OCI-LY1 (cell line): Measurements from ENCODE around the gene PRRX1.

Experiments used
- H2AFZ ChIP-seq: fragments of 200-600 bp; sonication (generic), shearing (Covaris generic); 2 replicates; pipeline ENCODE4 v1.6.0; 2014; ENCODE audit warnings: antibody characterized with exemption, mild to moderate bottlenecking, low read length
- H3F3A ChIP-seq: fragments of 200-600 bp; sonication (generic), shearing (Covaris generic); 2 replicates; pipeline ENCODE4 v1.6.0; 2014; ENCODE audit warnings: mild to moderate bottlenecking, antibody characterized with exemption, low read length, moderate library complexity; ENCODE audit not compliant: insufficient read depth
- H3K27ac ChIP-seq: fragments of 200-600 bp; sonication (generic); 2 replicates; pipeline ENCODE4 v1.5.1; 2014; ENCODE audit warnings: low read length, mixed run types, mild to moderate bottlenecking, low read depth; ENCODE audit not compliant: poor library complexity, severe bottlenecking
- H3K27me3 ChIP-seq: fragments of 200-600 bp; sonication (generic); 2 replicates; pipeline ENCODE4 v1.6.0; 2014; ENCODE audit warnings: antibody characterized with exemption, mild to moderate bottlenecking, low read length, moderate library complexity; ENCODE audit not compliant: insufficient read depth
- H3K36me3 ChIP-seq: fragments of 200-600 bp; sonication (generic); 2 replicates; pipeline ENCODE4 v1.6.1; 2014; ENCODE audit warnings: mild to moderate bottlenecking, antibody characterized with exemption, low read length, moderate library complexity, mixed read lengths; ENCODE audit not compliant: insufficient read depth
- H3K4me1 ChIP-seq: fragments of 200-600 bp; sonication (generic); 2 replicates; pipeline ENCODE4 v1.5.1; 2014; ENCODE audit warnings: mild to moderate bottlenecking, low read length, moderate library complexity; ENCODE audit not compliant: insufficient read depth, severe bottlenecking
- H3K4me2 ChIP-seq: fragments of 200-600 bp; sonication (generic), shearing (Covaris generic); 2 replicates; pipeline ENCODE4 v1.6.1; 2014; ENCODE audit warnings: low read length
- H3K4me3 ChIP-seq: fragments of 200-600 bp; sonication (generic); 2 replicates; pipeline ENCODE4 v1.5.1; 2014; ENCODE audit warnings: low read length, low read depth, mild to moderate bottlenecking, mixed read lengths; ENCODE audit not compliant: poor library complexity, severe bottlenecking
- H3K79me2 ChIP-seq: fragments of 200-600 bp; shearing (Covaris generic); 2 replicates; pipeline ENCODE4 v1.6.1; 2016; ENCODE audit warnings: mixed run types, low read length, mixed read lengths; ENCODE audit not compliant: insufficient read depth
- H3K9ac ChIP-seq: fragments of 200-600 bp; sonication (generic), shearing (Covaris generic); 2 replicates; pipeline ENCODE4 v1.6.1; 2014; ENCODE audit warnings: mild to moderate bottlenecking, low read length, mixed read lengths
- H3K9me2 ChIP-seq: fragments of 200-600 bp; sonication (generic), shearing (Covaris generic); 2 replicates; pipeline ENCODE4 v1.6.1; 2014; ENCODE audit warnings: low read depth, mild to moderate bottlenecking, low read length, mixed read lengths
- H3K9me3 ChIP-seq: fragments of 200-600 bp; shearing (Covaris generic); 2 replicates; pipeline ENCODE4 v1.6.1; 2014; ENCODE audit warnings: low read length, mixed read lengths
- H4K20me1 ChIP-seq: fragments of 200-600 bp; sonication (generic), shearing (Covaris generic); 2 replicates; pipeline ENCODE4 v1.6.0; 2016; ENCODE audit warnings: mild to moderate bottlenecking, low read length; ENCODE audit not compliant: insufficient read depth
- CTCF ChIP-seq: fragments of 200-600 bp; sonication (generic), shearing (Covaris generic); IDR thresholded peaks from 2 replicates; pipeline ENCODE4 v1.5.1; 2017; ENCODE audit warnings: mild to moderate bottlenecking, antibody characterized with exemption, low read length, moderate library complexity, mixed read lengths
- EZH2 ChIP-seq: fragments of 200-600 bp; sonication (generic), shearing (Covaris generic); IDR thresholded peaks from 2 replicates; pipeline ENCODE4 v1.8.0; 2017; ENCODE audit warnings: borderline replicate concordance, mixed run types, mild to moderate bottlenecking, antibody characterized with exemption, low read length, moderate library complexity, mixed read lengths

PRRX1 gene

DNA sequence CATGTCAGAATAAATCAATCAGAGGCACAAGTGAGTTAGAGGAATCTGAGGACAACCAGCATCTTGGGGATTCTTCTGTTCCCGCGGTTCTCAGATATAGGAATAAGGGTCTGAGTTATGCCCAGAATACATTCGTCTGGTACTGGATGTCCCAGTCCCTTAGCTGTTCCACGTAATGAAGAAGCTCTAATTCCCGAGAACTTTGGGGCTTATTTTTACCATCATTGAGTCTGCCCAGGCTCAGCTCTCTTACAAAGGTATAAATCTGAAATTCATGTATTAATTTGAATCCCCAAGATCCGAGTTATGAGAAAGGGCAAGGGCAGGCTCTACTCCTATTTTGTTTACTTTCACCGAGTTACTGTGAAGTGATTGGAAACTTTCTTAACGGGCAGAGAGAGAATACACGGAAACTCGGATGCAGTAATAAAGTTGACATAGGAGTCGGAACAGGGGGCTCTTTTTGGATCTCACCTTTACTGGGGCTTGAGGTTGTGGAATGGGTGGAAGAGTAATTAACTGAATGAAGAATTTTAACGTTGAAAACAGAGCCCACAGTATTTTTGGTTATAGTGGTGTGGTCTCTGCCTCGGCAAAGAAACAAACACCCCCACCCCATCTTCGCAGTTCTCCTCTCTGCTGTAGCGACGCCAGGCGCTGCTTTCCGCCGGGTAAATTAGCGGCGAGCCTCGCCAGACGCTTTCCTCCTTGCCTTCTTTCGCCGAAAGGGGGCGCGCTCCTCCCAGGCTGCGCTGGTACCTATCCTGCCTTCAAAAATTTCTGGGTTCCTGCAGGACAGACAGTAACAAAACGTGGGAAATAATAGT is 7.1 kb downstream of the PRRX1 start:
- TF ChIP-seq CTCF (no peak), EZH2 (no peak)
- Histone ChIP-seq H3K27ac (no peak overlapping the region), H3K4me1 (no peaks in the 10 kb centered on the region), H3K4me3 (no peak overlapping the region), H3K27me3 (no peaks in the 10 kb centered on the region), H3K79me2 (no peaks in the 10 kb centered on the region), H2AFZ (no peak overlapping the region), H3K9ac (no peak overlapping the region), H3K36me3 (no peaks in the 10 kb centered on the region), H3F3A (no peaks in the 10 kb centered on the region), H3K4me2 (no peak overlapping the region), H3K9me2 (no peaks in the 10 kb centered on the region), H3K9me3 (no peaks in the 10 kb centered on the region), H4K20me1 (no peaks in the 10 kb centered on the region)

- TF ChIP-seq CTCF (no peak), EZH2 (no peak)
- Histone ChIP-seq H3K9me2 (no peaks in the 10 kb centered on the region), H2AFZ (no peak overlapping the region), H3K4me1 (no peaks in the 10 kb centered on the region), H3K27me3 (no peaks in the 10 kb centered on the region), H3K4me3 (no peak overlapping the region), H3F3A (no peaks in the 10 kb centered on the region), H3K9ac (no peak overlapping the region), H3K79me2 (no peaks in the 10 kb centered on the region), H3K4me2 (no peak overlapping the region), H4K20me1 (no peaks in the 10 kb centered on the region), H3K9me3 (no peaks in the 10 kb centered on the region), H3K27ac (no peak overlapping the region), H3K36me3 (no peaks in the 10 kb centered on the region)
These were observed 7.7 kb downstream of the PRRX1 start for GRCh38 chr1:170671629-170671963.

- H3K9me2 ChIP-seq, result no peaks in the 10 kb centered on the region
- H3K4me1 ChIP-seq, result no peaks in the 10 kb centered on the region
- no peak overlapping the region for H3K4me3 ChIP-seq
- no peaks in the 10 kb centered on the region for H4K20me1 ChIP-seq
- H3K27ac ChIP-seq, result no peak overlapping the region
- no peak for TF ChIP-seq CTCF
- no peak for TF ChIP-seq EZH2
- H3K79me2 ChIP-seq, result no peaks in the 10 kb centered on the region
- H2AFZ ChIP-seq, result no peak overlapping the region
- H3K9me3 ChIP-seq, result no peaks in the 10 kb centered on the region
- H3K4me2 ChIP-seq, result no peak overlapping the region
- no peaks in the 10 kb centered on the region for H3K27me3 ChIP-seq
- H3F3A ChIP-seq, result no peaks in the 10 kb centered on the region
- no peaks in the 10 kb centered on the region for H3K36me3 ChIP-seq
- H3K9ac ChIP-seq, result no peak overlapping the region
These were observed 8.4 kb downstream of the PRRX1 start for GRCh38 chr1:170672316-170672715.
